PC-9 (cell line): ENCODE data around the gene RPL10A. TPM values are rescaled to one million over a fixed set of nuclear protein-coding genes. Genes with fewer than 3 reads are reported as not detected.

Experiments
- BruUV-seq: library from RNA; stranded (reverse); fragments of 400-500 nt; replicated peaks from 2 replicates; lab custom pipeline; 2021; lab: Mats Ljungman, UMichigan
- CTCF ChIA-PET: fragments of 300-600 bp; sonication (Branson Sonifier 250); formaldehyde crosslinking; loops from one replicate; lab custom pipeline; 2022; ENCODE audit warnings: antibody characterized with exemption; lab: Charles Lee
- POLR2A ChIA-PET: fragments of 300-600 bp; sonication (Branson Sonifier 250); formaldehyde crosslinking; loops from one replicate; lab custom pipeline; 2022; ENCODE audit warnings: antibody characterized with exemption; ENCODE audit not compliant: unreplicated experiment; lab: Charles Lee
- DNase-seq, 2 experiments: peaks; one replicate each; pipeline versions ENCODE4 v3.0.0 to v3.0.0-alpha.2; 2015 to 2022; ENCODE audit warnings: mixed read lengths in 1 of 2
- H2AFZ ChIP-seq: fragments of 200-600 bp; sonication (generic); 2 replicates; pipeline ENCODE4 v1.8.1; 2017; ENCODE audit warnings: antibody characterized with exemption
- H3F3A ChIP-seq: fragments of 200-600 bp; sonication (generic); 2 replicates; pipeline ENCODE4 v1.8.1; 2017; ENCODE audit warnings: antibody characterized with exemption, mild to moderate bottlenecking, low read depth; ENCODE audit not compliant: insufficient read depth
- H3K27ac ChIP-seq: fragments of 200-600 bp; sonication (generic); 2 replicates; pipeline ENCODE4 v1.6.1; 2016; ENCODE audit warnings: mixed run types
- H3K27me3 ChIP-seq: fragments of 200-600 bp; sonication (generic); 2 replicates; pipeline ENCODE4 v1.6.1; 2016; ENCODE audit warnings: low read depth, mixed run types; ENCODE audit not compliant: insufficient read depth
- H3K36me3 ChIP-seq: fragments of 200-600 bp; sonication (generic); 2 replicates; pipeline ENCODE4 v1.6.1; 2016; ENCODE audit warnings: low read depth, mixed run types
- H3K4me1 ChIP-seq: fragments of 200-600 bp; sonication (generic); replicated peaks from 2 replicates; pipeline ENCODE4 v1.6.1; 2016; ENCODE audit warnings: mixed run types; ENCODE audit not compliant: insufficient read depth
- H3K4me2 ChIP-seq: fragments of 200-600 bp; sonication (generic); 2 replicates; pipeline ENCODE4 v1.6.1; 2017; ENCODE audit warnings: mixed run types
- H3K4me3 ChIP-seq: fragments of 200-600 bp; sonication (generic); 2 replicates; pipeline ENCODE4 v1.6.1; 2016; ENCODE audit warnings: mixed run types
- H3K79me2 ChIP-seq: fragments of 200-600 bp; sonication (generic); 2 replicates; pipeline ENCODE4 v1.6.1; 2017; ENCODE audit warnings: low read depth, mixed run types
- H3K9me2 ChIP-seq: fragments of 200-600 bp; sonication (generic); 2 replicates; pipeline ENCODE4 v1.8.1; 2017; ENCODE audit warnings: mild to moderate bottlenecking; ENCODE audit not compliant: insufficient read depth
- H3K9me3 ChIP-seq: fragments of 200-600 bp; sonication (generic); 2 replicates; pipeline ENCODE4 v1.8.1; 2016; ENCODE audit warnings: low read depth; ENCODE audit not compliant: insufficient read depth
- H4K20me1 ChIP-seq: fragments of 200-600 bp; sonication (generic); 2 replicates; pipeline ENCODE4 v1.8.1; 2017; ENCODE audit not compliant: insufficient read depth
- EZH2 ChIP-seq: fragments of 200-600 bp; sonication (generic); IDR thresholded peaks from 2 replicates; pipeline ENCODE4 v1.8.0; 2017; ENCODE audit warnings: antibody characterized with exemption, low read depth
- intact Hi-C: fragments of 100-400 bp; cut with micrococcal nuclease; formaldehyde crosslinking; loops from one replicate; pipeline ENCODE4 v1.10.0; 2022; ENCODE audit not compliant: unreplicated experiment
- total RNA-seq: library from RNA; stranded (reverse); gene quantifications from 2 replicates; pipeline ENCODE4 v1.2.3, GENCODE V29; 2021
- TF ChIP-seq, protein P1 (sequence below): fragments of 200-600 bp; sonication (generic); conservative IDR thresholded peaks from 2 replicates; pipeline ENCODE4 v1.6.1; 2017; ENCODE audit warnings: mixed run types, antibody characterized with exemption, mild to moderate bottlenecking, moderate library complexity

Gene RPL10A
- total RNA-seq, 1 experiment from 2014 or later, result 1,335 TPM

DNA sequence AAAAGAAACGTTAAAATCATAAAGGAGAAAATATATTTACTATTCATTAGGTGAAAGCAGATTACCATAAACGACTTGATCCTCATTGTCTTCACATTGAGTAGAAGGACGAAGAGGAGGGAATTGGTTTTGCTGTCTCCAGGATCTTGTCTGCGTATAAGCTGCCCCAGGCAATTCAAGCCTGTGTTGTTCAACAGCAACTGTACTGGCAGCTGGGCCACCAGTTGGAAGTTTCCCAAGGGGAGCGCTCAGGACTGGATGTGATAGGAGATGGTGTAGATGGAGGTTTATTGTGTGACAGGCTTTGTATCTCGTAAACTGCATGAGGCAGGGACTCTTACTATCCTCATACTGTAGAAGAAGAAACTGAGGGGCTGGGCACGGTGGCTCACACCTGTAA lies 20.0 kb upstream of the RPL10A start:
- CTCF ChIA-PET, result interaction anchor here (0.9 kb wide), 1 partner anchor 105 kb away, joined by 4 read pairs; no protein-coding TSS in a partner anchor
- Histone ChIP-seq H3F3A (peaks cover 10% of the 10 kb centered on the region; the same call in 1 of the 2 replicates), H3K27ac (no peak overlapping the region), H3K4me2 (no peak overlapping the region), H3K79me2 (0 out of 2 replicates have a peak, but pooled peaks cover 6% of the 10 kb centered on the region), H3K4me3 (no peak overlapping the region), H4K20me1 (no peaks in the 10 kb centered on the region), H3K27me3 (no peaks in the 10 kb centered on the region), H3K4me1 (peaks cover 11% of the 10 kb centered on the region), H3K9me2 (no peaks in the 10 kb centered on the region), H3K36me3 (no peaks in the 10 kb centered on the region), H2AFZ (no peak overlapping the region), H3K9me3 (no peaks in the 10 kb centered on the region)
- DNase-seq, result no peak
- TF ChIP-seq EZH2, result no peak
- TF ChIP-seq, protein P1, sequence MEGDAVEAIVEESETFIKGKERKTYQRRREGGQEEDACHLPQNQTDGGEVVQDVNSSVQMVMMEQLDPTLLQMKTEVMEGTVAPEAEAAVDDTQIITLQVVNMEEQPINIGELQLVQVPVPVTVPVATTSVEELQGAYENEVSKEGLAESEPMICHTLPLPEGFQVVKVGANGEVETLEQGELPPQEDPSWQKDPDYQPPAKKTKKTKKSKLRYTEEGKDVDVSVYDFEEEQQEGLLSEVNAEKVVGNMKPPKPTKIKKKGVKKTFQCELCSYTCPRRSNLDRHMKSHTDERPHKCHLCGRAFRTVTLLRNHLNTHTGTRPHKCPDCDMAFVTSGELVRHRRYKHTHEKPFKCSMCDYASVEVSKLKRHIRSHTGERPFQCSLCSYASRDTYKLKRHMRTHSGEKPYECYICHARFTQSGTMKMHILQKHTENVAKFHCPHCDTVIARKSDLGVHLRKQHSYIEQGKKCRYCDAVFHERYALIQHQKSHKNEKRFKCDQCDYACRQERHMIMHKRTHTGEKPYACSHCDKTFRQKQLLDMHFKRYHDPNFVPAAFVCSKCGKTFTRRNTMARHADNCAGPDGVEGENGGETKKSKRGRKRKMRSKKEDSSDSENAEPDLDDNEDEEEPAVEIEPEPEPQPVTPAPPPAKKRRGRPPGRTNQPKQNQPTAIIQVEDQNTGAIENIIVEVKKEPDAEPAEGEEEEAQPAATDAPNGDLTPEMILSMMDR, result no peak
- POLR2A ChIA-PET, result no interaction called here
- intact Hi-C loops, result no loop called here
- no TSS peak for BruUV-seq

DNA sequence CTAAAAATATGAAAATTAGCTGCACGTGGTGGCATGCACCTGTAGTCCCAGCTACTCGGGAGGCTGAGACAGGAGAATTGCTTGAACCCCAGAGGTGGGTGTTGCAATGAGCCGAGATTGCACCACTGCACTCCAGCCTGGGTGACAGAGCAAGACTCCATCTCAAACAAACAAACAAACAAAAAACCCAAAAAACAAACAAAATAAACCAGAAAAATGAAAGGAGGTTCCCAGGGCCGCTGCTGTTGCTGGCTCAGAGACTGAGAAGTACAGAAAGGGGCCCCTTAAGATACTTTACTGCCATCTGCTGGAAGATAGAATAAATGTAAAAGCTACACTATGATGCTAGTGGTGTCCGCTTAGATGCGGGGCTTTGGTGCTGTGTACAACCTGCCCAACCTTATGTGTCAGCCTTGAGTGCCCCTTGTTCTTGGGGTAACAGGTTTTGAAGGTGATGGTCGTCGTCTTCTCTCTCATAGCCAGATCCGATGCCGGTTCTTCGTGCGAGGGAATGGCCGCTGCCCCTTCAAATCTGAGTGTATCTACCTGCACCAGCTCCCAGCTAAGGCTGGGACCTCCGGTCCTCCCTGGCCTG lies 18.8 kb upstream of the RPL10A start:
- TF ChIP-seq, protein P1, result peak; percentile 89
- no peak for TF ChIP-seq EZH2
- 0 out of 2 replicates have a peak, but pooled peaks cover 9% of the 10 kb centered on the region for H3K79me2 ChIP-seq
- peak; percentile 22 to 68 for DNase-seq
- no peaks in the 10 kb centered on the region for H3K36me3 ChIP-seq
- ChIA-PET POLR2A (interaction anchor here (0.6 kb wide), 1 partner anchor 34 kb away, joined by 5 read pairs; no protein-coding TSS in a partner anchor), CTCF (interaction anchor here (0.6 to 1.8 kb wide), 7 partner anchors 19 to 1876 kb away, joined by 3 to 25 read pairs (median 7); partner anchors contain the start of genes ARMC12, PPARD and RPL10A)
- H3F3A ChIP-seq, result peaks cover 10% of the 10 kb centered on the region; the same call in 1 of the 2 replicates
- H3K27ac ChIP-seq, result no peak overlapping the region
- no peaks in the 10 kb centered on the region for H4K20me1 ChIP-seq
- BruUV-seq, result no TSS peak
- H3K9me2 ChIP-seq, result no peaks in the 10 kb centered on the region
- no peaks in the 10 kb centered on the region for H3K27me3 ChIP-seq
- no peak overlapping the region for H3K4me2 ChIP-seq
- intact Hi-C loops, result loop anchor here (1.0 kb wide), 2 partner anchors 107 to 152 kb away; partner anchors contain the start of genes DEF6 and PPARD
- H3K4me3 ChIP-seq, result no peak overlapping the region
- no peaks in the 10 kb centered on the region for H3K9me3 ChIP-seq
- H3K4me1 ChIP-seq, result peaks cover 21% of the 10 kb centered on the region
- no peak overlapping the region for H2AFZ ChIP-seq

DNA sequence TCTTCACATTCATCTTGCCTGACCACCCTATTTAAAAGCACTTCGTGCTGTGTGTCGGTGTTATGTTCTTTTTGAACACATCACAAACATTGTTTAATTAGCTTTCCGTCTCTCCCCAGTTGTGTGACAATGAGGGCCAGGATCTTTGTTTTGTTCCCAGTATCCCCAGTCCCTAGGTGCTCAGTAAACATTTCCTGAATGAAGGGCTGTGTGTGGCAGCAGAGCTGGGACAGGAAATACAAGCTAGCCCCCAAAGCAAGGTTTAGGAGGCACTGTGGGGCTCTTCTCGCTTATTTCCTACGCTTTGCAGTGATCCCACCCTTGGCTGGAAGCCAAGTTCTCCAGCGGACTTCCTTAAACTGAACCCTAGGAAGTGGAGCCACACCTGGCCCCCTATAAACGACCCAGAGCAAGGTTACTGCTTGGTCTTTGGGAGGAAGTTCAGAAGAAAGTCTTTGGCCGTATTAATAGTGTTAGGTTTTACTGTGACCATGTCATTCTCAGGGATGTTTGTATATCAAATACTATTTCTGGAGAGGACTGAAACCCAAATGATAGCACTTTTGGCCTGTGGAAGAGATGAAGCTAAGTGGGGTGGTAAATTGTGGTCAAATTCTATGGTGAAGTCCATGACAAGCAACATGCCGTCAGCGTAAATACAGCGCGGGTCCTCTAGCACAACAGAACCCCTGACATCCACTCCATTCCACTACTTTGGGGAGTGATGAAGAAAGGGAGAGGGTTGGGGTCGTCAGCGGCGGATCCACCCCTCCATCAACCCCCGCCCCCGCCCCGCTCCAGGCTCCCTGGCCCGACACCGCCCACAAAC lies 16.6 kb upstream of the RPL10A start:
- TF ChIP-seq, protein P1, result no peak
- TF ChIP-seq EZH2, result no peak
- Histone ChIP-seq H2AFZ (no peak overlapping the region), H3F3A (peaks cover 10% of the 10 kb centered on the region; the same call in 1 of the 2 replicates), H3K4me1 (peaks cover 21% of the 10 kb centered on the region), H3K36me3 (no peaks in the 10 kb centered on the region), H3K9me3 (no peaks in the 10 kb centered on the region), H4K20me1 (no peaks in the 10 kb centered on the region), H3K4me3 (no peak overlapping the region; the same call in 1 of the 2 replicates), H3K79me2 (0 out of 2 replicates have a peak, but pooled peaks cover 9% of the 10 kb centered on the region), H3K27ac (no peak overlapping the region), H3K27me3 (no peaks in the 10 kb centered on the region), H3K9me2 (no peaks in the 10 kb centered on the region), H3K4me2 (peak overlapping the region; percentile 95)
- ChIA-PET POLR2A (no interaction called here), CTCF (interaction anchor here (1.0 to 1.3 kb wide), 3 partner anchors 16 to 109 kb away, joined by 3 to 6 read pairs (median 4); partner anchors contain the start of gene PPARD)
- DNase-seq, result no peak
- intact Hi-C loops, result loop anchor here (1.0 to 5.0 kb wide), 2 partner anchors 17 to 59 kb away; partner anchors contain the start of gene RPL10A
- BruUV-seq, result no TSS peak
